CMK (cell line): ENCODE measurements around the gene RUFY2.
"Not testable (repeated sequence)": the region's sequence is repeated elsewhere in the genome, so short reads cannot be mapped to it uniquely, and the experiment has no call there.

Experiments used
- DNase-seq: peaks from one replicate; pipeline ENCODE4 v3.0.0-alpha.2; 2010; ENCODE audit warnings: low read depth

The RUFY2 gene

DNA sequence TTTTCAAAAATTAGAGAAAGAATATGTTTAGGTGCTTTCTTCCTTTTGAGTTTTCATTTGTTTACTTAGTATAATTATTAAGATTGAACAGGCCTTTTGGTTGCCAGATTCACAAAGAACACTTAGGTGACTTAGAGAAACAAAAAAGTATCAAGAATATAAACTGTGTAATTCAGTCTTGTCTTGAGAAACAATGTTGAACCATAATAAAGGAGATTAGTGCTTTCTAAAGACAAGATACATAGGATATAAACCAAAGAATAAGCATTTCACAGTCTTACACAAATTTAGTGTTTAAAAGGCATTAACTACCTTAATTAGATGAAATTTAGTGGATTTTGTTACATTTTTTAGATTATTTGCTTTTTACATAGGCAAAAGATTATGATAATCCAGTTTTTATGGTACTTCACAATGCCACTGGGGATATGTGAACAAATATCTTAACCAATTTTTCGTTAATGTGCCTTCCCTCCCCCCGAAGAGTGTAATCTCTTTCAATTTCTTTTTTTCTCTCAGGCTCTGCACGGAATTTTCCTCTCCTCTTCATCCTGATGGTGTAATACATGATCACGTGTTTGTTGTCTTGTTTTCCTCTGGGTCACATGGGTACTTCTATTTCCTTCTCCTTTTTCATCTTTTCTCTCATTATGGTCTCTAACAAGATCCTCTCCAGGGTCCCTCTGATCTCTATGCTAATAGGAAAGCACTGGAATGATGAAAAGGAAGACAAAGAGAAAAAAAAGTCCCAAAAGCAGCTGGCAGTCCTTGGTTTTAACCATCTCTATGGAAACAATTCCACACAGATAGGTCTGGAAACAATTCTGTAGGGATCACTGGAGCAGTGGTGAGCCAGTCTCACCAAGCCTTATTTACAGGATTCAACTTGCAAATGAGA, 78.9 kb downstream of the RUFY2 start:
- DNase-seq = no peak

DNA sequence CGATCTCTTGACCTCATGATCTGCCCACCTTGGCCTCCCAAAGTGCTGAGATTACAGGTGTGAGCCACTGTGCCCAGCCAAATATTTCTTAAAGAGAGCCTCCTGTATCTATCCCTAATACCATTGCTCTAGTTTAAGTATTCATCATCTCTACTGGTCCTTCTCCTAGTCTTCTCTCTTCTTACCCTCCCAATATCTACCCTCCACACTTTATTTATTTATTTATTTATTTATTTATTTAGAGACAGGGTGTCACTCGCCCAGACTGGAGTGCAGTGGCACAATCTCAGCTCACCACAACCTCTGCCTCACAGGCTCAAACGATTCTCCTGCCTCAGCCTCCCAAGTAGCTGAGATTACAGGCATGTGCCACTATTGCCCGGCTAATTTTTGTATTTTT, 82.7 kb downstream of the RUFY2 start:
- not testable (repeated sequence) for DNase-seq

DNA sequence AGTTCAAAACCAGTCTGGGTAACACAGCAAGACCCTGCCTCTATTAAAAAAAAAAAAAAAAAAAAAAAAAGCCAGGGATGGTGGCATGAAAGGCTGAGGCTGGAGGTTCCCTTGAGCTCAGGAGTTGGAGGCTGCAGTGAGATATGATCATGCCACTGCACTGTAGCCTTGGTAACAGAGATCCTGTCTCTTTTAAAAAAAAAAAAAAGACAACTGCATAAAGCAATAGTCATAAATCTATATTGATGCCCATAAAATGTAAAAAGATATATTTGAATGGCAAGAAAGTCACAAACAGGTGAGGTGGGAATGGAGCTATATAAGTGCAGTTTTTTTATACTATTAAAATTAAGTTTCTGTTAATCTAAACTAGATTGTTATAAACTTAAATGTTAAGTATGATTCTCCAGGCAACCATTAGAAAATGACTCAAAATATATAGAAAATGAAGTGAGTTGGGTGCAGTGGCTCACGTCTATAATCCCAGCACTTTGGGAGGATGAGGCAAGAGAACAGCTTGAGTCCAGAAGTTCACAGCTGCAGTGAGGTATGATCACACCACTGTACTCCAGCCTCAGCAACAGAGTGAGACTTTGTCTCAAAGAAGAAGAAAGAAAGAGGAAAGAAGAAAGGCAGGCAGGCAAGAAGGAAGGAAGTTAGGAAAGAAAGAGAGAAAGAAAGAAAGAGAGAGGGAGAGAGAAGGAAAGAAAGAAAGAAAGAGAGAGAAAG, 88.6 kb downstream of the RUFY2 start:
- no peak for DNase-seq

DNA sequence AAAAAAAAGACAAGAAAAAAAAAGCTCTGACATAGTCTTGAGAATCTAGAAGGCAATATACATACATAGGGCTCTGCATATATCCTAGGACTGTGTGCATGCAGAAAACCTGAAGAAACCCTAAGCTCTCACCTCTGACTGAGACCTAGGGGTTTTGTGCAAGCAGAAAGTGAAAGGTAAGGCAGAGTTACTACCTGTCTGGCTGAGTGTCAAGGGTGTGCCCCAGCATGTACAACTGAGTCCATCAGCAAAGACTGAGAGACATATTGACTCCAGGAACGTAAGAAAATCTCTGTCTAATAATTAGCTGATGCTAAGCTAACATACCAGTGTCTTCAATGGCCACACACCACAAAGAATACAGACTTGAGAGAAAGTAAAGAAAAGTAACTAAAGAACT, 91.5 kb downstream of the RUFY2 start:
- DNase-seq = no peak

DNA sequence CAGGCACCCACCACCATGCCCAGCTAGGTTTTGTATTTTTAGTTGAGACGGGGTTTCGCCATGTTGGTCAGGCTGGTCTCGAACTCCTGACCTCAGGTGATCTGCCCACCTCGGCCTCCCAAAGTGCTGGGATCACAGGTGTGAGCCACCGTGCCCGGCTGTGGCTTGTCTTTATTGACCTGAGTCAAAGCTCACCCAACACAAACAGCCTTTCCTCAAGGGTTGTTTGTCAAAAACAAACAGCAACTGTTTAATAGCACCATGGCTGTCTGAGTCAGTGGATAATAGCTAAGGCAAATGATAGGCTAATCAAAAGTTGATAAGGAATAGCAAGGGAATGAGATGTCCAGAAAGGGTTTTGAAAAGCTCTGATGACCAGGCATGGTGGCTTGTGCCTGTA, 92.1 kb downstream of the RUFY2 start:
- DNase-seq = not testable (repeated sequence)

DNA sequence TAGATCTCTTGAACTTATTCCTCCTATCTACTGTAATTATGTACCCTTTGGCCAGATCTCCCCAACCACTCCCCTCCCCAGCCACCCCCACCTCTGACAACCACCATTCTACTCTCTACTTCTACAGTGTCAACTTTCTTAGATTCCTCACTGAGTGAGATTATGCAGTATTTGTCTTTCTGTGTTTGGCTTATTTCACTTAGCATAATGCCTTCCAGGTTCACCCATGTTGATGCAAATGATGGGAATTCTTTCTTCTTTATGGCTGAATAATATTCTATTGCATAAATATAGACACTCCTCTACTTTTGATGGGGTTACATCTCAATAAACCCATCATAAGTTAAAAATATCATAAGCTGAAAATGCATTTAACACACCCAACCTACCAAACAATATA, 96.5 kb downstream of the RUFY2 start:
- DNase-seq = no peak

DNA sequence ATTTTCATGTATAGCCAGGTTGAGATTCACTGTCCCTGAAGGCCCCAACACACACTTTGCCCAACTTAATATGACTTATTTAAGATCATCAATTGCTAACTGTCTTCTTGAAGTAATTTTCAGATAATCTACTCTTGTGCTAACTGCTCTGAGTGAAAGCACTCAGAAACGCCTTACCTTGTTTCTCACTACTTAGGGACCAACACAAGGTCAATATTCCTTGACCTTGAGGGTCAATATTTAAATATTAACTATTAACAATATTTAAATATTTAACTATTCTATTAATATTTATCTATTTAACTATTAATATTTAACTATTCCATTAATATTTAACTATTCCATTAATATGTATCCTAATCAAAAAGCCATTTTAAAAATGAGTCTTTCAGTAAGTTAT, 101.2 kb downstream of the RUFY2 start:
- no peak for DNase-seq

DNA sequence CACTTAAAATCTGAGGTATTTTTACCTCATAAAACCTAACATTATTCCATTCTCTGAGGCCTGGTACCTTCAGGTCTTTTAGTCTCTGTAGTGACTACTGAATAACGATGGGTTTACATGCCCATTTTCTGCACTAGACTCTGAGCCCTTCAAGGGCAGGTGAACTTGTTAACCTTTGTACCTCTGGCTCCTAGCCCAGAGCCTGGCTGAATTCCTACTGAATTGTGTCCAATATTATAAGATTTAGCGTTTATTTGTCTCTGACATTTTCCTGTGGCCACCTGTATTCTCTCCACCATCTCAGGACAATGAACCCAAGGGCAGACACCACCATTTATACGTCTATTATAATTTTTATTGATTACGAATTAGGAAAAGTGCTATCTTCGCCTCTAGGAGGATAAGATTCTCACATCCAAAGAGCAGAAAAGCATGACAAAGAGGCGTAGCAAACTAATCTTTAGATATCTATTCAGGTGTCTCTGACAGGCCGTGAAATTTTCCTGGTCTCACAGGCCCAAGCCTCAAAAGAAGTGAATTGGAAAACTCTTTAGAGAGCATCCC, 103.1 kb downstream of the RUFY2 start:
- DNase-seq = no peak

DNA sequence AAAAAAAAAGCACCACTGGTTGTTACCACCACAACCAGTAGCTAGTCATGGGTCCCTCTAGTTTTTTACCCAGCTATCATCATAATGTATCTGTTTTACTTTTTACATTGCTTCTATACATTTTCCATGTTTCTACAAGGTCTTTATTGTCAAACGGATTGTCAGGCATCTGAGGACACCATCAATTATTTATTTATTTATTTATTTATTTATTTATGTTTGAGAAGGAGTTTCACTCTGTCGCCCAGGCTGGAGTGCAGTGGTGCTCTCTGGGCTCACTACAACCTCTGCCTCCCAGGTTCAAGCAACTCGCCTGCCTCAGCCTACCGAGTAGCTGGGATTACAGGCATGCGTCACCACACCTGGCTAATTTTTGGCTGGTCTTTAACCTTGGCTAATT, 104.2 kb downstream of the RUFY2 start:
- DNase-seq = no peak

DNA sequence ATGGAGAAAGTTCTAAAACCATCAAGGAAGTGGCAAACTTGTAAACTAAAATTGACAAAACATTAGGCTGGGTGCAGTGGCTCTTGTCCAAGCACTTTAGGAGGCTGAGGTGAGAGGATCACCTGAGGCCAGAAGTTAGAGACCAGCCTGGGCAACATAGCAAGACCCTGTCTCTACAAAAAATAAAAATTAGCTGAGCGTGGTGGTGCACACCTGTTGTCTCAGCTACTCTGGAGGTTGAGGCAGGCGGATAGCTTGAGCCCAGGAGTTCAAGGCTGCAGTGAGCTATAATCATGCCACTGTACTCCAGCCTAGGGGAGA, 104.6 kb downstream of the RUFY2 start:
- DNase-seq = no peak

DNA sequence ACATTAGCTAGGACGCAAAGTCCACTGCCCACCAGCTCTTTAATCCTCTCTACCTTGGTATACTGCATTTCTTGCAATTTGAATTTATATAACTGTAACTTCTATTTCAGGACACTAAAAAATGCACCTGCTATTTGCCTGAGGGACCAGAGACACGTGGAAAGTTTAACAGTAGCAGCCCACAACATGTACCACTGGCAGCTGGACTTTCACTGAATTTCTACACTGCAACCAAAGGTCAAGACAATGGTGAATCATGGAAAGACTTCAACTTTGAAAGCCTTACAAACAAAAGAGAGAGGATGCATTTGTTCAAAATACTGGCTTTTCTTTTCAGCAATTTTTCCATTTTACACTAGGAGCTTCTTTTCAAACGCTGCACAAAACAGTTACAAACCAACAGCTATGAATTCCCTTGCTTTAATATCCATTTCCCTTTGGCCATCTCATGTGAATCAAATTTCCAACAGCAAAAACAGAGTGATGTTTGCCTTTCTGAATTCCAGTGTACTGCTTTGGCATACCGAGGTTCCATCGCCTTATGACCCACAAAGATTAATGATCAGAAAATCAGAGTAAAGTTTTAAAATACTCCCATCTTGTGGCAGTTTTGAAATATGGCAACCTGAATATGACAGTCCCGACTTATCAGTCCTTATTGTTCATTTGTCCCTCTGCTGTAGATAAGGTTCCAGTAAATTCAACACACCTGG, 105.1 kb downstream of the RUFY2 start:
- no peak for DNase-seq

DNA sequence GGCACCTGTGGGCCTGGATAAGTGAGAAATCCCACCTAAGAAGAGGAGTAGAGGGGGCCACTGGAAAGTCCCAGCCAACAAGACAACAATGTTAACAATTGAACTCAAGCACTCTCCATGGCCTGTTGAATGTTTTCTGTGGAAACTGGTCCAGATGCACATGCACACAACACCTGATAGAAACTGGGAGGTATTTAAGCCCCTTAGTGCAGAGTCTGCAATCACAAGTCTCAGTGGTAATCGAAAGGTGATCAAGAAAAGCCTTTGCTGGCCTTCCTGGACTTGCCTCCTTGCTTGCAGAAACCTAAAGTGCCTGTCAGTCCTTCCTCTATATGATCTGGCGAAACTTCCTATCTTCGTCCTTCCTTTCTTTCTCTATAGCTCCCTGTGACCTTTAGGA, 105.8 kb downstream of the RUFY2 start:
- no peak for DNase-seq

DNA sequence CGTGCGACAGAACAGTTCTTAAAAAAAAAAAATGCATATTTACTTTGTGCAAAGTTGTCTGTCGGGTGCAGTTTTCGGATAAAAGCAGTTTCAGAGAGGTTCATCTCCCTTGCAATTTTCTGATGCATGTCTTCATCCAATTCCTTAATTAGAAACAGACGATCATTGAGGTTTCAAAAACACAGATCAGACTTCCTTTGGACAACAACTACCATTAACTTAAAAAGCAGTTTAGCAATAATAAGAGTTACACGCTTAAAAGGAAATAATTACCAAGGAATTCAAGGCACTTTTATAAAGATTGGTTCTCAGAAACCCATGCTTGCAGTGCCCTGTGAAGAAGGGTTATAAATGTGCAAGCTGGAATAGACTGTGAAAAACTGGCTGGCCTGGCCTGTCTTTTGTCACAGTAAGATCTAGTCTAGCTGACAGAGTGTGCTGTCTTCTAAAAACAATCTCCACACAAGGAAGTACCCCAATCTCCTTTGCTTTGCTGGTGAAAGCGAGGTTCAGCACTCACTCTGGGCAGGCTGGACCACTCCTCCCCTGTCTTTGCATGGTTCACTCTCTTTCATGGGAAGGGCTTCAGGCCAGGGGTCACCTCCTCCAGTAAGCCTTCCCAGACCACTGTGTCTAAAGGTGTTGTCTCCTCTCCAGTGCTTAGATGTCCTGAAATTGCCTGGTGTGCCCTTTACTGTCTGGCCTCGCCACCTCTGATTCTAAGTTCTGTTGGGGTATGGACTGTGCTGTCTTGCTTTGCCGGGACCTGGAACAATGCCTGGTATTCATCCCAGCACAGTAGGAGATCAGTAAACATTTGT, 110.0 kb downstream of the RUFY2 start:
- DNase-seq = no peak
